Pancreas (tissue), 10 donors: Measurements from ENCODE around the gene WDR20. TPM values are rescaled to one million over a fixed set of nuclear protein-coding genes. Genes with fewer than 3 reads are reported as not detected.

Experiments used
- ATAC-seq, 4 donors: fragments of 200-7000 bp; cut with Tn5 transposase; one replicate each; pipeline versions ENCODE4 v1.8.0 to v1.9.1; 2020; ENCODE audit warnings: mild to moderate bottlenecking in 4 of 4, moderate library complexity in 4 of 4
- DNase-seq, 6 donors: peaks; one replicate each; pipeline ENCODE4 v3.0.0-alpha.2; 2020
- FAIRE-seq: peaks from 2 replicates; lab custom pipeline; 2012; peaks lifted over from hg19 to GRCh38; lab: Jason Lieb, UNC
- H3K27ac ChIP-seq, 4 donors: fragments of 200-600 bp; sonication (generic); 1 replicate in 3 of 4; 2 replicates in 1 of 4; pipeline versions ENCODE4 v1.5.0 to v1.8.0; 2020
- H3K27me3 ChIP-seq, 4 donors: fragments of 200-600 bp; one replicate each; pipeline ENCODE4 v1.8.0; 2021
- H3K36me3 ChIP-seq, 3 donors: fragments of 200-600 bp; sonication (generic) in 1 of 3; one replicate each; pipeline versions ENCODE4 v1.5.0 to v1.8.0; 2020 to 2021
- H3K4me1 ChIP-seq, 3 donors: fragments of 200-600 bp; one replicate each; pipeline ENCODE4 v1.8.0; 2021
- H3K4me3 ChIP-seq, 4 donors: fragments of 200-600 bp; sonication (generic) in 2 of 4; one replicate each; pipeline versions ENCODE4 v1.5.0 to v1.8.0; 2020 to 2021
- H3K9me3 ChIP-seq, 4 donors: fragments of 200-600 bp; one replicate each; pipeline ENCODE4 v1.8.0; 2021
- WGBS, 2 donors: extraction: QIAGEN DNeasy Blood & Tissue Kit; methylation state at CpG; one replicate each; pipeline ENCODE4 v1.1.7; 2013; 5-methylcytosine and 5-hydroxymethylcytosine counted together
- intact Hi-C, 3 donors: fragments of 100-400 bp; cut with DNase I; formaldehyde crosslinking; loops; one replicate each; pipeline versions ENCODE4 v1.11.1 to v1.14.2; 2022
- polyA plus RNA-seq, 2 donors: library from polyadenylated mRNA; stranded (reverse); fragments of 200-250 nt; gene quantifications; one replicate each; pipeline ENCODE4 v1.2.3, GENCODE V29; 2013
- total RNA-seq, 6 donors: library from RNA; stranded (reverse); fragmentation: NEBNext Ultra II Directional in 4 of 6; extraction: Animal tissue kit (Norgen Biotek cat#: 25700) in 4 of 6; gene quantifications; one replicate each; pipeline versions ENCODE4 v1.2.1 to v1.2.4, GENCODE V29; 2021 to 2023
- TF ChIP-seq, protein P1 (sequence below), 4 donors: fragments of 200-600 bp; sonication (generic) in 3 of 4; IDR thresholded peaks; one replicate each; pipeline versions ENCODE4 v1.5.0 to v1.8.0; 2021; ENCODE audit warnings: antibody characterized with exemption in 4 of 4
- donor health status: healthy with polysubstance abuse.
- donor health status: DM: no; HTN: no; CAD: no; lungs with moderate emphysema.
- donor health status: DM: no; HTN: no; CAD: no.
- donor health status: control.
- donor health status: control.
- donor health status: Bipolar disorder and iron deficiency.
- donor health status: DM: yes; HTN: yes; CAD: no.
- donor health status: DM: no; HTN: no; CAD: no.
- donor health status: DM: no; HTN: no; CAD: no.
- donor health status: DM: yes; HTN: yes; CAD: no.

WDR20 gene
- total and polyA plus RNA-seq, 8 donors = 7.4 to 19.5 (median 14.0) TPM

DNA sequence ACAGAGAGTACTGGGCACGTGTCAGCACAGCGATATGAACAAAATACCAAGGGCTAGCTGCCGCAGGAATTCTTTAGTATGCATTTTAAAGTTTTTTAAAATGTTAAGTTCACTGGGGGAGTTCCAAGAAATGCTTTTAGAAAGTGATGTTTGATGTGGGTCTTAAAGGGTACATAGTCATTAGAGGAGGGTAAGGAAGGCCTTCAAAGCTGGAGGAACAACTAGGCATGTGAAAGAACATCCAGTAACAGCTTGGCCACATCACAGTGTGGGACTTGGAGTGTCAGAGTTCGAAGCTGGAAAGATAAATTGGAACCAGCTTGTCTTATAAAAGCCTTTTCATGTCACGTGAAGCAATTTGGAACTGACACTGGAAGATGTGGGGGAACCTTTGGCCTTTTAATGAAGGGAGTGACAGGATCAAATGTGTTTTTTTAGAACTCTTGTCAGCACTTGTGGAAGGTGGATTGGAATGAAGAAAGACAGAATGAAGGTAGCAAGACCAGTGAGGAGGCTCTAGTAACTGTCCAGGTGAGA, 57.7 kb downstream of the WDR20 start:
- DNase-seq (no peak), FAIRE-seq (no peak), ATAC-seq (no peak)
- 76 to 85% methylated on average over 5 of the region's 5 CpGs for WGBS, 2 donors
- Histone ChIP-seq H3K27ac (no peak overlapping the region), H3K4me1 (peaks cover 0 to 6% (median 0%) of the 10 kb centered on the region in 3 donors), H3K4me3 (no peak overlapping the region), H3K9me3 (no peaks in the 10 kb centered on the region), H3K36me3 (no peaks in the 10 kb centered on the region), H3K27me3 (no peaks in the 10 kb centered on the region)
- TF ChIP-seq, protein P1, sequence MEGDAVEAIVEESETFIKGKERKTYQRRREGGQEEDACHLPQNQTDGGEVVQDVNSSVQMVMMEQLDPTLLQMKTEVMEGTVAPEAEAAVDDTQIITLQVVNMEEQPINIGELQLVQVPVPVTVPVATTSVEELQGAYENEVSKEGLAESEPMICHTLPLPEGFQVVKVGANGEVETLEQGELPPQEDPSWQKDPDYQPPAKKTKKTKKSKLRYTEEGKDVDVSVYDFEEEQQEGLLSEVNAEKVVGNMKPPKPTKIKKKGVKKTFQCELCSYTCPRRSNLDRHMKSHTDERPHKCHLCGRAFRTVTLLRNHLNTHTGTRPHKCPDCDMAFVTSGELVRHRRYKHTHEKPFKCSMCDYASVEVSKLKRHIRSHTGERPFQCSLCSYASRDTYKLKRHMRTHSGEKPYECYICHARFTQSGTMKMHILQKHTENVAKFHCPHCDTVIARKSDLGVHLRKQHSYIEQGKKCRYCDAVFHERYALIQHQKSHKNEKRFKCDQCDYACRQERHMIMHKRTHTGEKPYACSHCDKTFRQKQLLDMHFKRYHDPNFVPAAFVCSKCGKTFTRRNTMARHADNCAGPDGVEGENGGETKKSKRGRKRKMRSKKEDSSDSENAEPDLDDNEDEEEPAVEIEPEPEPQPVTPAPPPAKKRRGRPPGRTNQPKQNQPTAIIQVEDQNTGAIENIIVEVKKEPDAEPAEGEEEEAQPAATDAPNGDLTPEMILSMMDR (IDR thresholded peaks at IDR 0.05) = no peak
- intact Hi-C loops = no loop called here

DNA sequence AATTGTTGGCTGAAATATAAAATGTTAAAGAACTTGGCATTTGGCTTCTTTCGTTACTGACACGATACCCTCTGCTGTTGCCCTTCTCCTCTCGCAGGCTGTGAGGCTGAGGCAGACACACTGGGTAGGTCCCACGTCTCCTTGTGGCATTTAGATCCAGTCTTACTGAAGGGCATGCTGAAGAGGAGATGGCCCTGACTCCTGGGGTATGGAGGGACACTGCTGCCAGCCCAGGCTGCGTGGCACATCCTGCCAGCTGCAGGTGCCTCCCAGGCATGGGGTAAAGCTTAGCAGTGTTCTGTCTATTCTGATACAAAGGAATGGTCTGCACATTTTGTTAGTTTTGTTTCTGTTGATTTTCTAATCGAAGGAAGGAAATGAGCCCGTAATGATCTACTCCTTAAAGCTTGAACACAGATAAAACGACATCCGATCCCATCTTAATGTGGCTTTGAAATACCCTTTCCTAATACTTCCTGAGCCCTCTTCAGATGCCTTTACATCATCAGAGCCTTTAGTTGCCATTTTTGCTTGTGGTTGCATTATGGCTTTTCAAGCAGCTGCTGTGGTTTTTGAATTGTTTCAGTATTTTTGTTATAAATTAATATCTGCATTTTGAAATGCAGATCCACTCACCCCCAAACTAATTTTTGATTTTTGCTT, 61.1 kb downstream of the WDR20 start:
- TF ChIP-seq, protein P1 (IDR thresholded peaks at IDR 0.05) = no peak
- no peak for FAIRE-seq
- 84 to 87% methylated on average over 9 of the region's 9 CpGs for WGBS, 2 donors

DNA sequence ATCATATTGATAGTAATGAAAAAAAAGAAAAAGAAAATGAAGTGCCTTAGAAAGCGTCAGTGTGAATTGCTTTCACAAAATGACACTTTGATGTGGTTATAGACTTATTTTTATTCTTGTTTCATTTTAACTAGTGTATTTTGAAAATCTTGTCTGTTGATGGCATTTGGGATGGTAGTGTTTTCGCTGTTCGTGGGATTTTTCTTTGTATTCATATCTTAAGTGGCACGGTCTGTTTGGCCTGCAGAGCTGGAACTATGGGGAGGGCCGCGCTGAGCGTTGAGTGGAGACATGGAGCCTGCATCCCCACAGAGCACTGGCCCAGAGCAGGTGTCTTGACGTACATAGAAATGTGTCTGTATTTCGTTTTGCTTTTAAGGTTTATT, 61.6 kb downstream of the WDR20 start:
- peaks cover 0 to 3% (median 0%) of the 10 kb centered on the region in 3 donors for H3K4me1 ChIP-seq
- H3K27ac ChIP-seq = no peak overlapping the region
- H3K27me3 ChIP-seq = no peaks in the 10 kb centered on the region
- ATAC-seq = no peak
- intact Hi-C loops = no loop called here
- DNase-seq = no peak
- no peak overlapping the region for H3K4me3 ChIP-seq
- FAIRE-seq = no peak
- no peaks in the 10 kb centered on the region for H3K36me3 ChIP-seq
- no peaks in the 10 kb centered on the region for H3K9me3 ChIP-seq
- TF ChIP-seq, protein P1 (IDR thresholded peaks at IDR 0.05) = no peak
- WGBS, 2 donors = 80 to 88% methylated on average over 9 of the region's 9 CpGs

More for the DNA sequence above, 61.1 kb downstream of the WDR20 start:
- intact Hi-C loops = no loop called here
- Histone ChIP-seq H3K9me3 (no peaks in the 10 kb centered on the region), H3K4me3 (no peak overlapping the region), H3K36me3 (no peaks in the 10 kb centered on the region), H3K27ac (no peak overlapping the region), H3K27me3 (no peaks in the 10 kb centered on the region), H3K4me1 (no peaks in the 10 kb centered on the region)
- DNase-seq = no peak
- ATAC-seq = no peak

DNA sequence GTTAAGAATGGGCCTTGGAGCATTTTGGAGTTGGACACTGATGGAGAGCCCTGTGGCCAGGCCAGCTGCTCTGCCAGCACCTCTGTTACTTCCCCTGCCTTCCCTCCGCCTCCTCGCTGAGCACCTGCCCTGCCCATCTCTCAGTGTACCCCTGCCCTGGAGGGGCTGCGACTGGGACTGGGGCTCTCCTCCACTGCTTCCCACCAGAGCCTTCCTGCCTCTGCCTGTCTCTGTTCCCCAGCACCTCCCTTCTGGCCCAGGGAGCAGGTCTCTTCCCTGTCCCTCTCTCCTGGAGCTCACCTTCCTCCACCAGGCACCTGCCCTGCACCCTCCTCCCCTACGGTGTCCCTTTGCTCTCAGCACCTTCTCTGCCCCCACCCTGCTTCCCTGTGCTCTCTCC, 62.1 kb downstream of the WDR20 start:
- Histone ChIP-seq H3K4me1 (peaks cover 0 to 3% (median 3%) of the 10 kb centered on the region in 3 donors), H3K9me3 (no peaks in the 10 kb centered on the region), H3K36me3 (no peaks in the 10 kb centered on the region), H3K27me3 (no peaks in the 10 kb centered on the region), H3K27ac (no peak overlapping the region), H3K4me3 (no peak overlapping the region)
- DNase-seq (no peak), FAIRE-seq (no peak), ATAC-seq (no peak)
- intact Hi-C loops = no loop called here
- TF ChIP-seq, protein P1 (IDR thresholded peaks at IDR 0.05) = no peak
- 88 to 92% methylated on average over 4 of the region's 4 CpGs for whole genome bisulfite sequencing, 2 donors

DNA sequence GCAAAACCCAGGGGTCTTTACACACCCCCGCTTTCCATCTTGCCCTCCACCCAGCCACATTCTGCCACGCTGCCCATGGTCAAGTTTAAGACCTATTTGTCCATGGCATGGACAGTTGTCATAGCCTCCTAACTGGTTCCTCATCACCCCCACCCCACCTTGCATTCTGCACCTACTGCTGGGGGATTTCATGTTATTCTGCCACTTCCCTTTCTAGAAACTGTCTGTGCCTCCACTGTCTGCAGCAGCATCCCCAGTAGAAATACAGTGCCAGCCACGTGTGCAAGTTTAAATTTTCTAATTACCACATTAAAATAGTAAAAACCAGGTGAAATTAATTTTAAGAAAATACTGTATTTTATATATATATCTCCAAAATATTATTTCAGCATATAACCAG, 63.2 kb downstream of the WDR20 start:
- ATAC-seq (no peak), DNase-seq (no peak), FAIRE-seq (no peak)
- no peaks in the 10 kb centered on the region for H3K36me3 ChIP-seq
- no peak overlapping the region for H3K4me3 ChIP-seq
- peaks cover 0 to 10% (median 3%) of the 10 kb centered on the region in 3 donors for H3K4me1 ChIP-seq
- no peaks in the 10 kb centered on the region for H3K27me3 ChIP-seq
- TF ChIP-seq, protein P1 (IDR thresholded peaks at IDR 0.05) = no peak
- WGBS, 2 donors = 93 to 94% methylated on average over 3 of the region's 3 CpGs
- no peak overlapping the region for H3K27ac ChIP-seq
- intact Hi-C loops = no loop called here
- no peaks in the 10 kb centered on the region for H3K9me3 ChIP-seq
